Right lobe of liver (tissue), 4 donors: ENCODE data around the gene C20orf204.

Source experiments
- CTCF ChIP-seq, 4 donors: fragments of 200-600 bp in 3 of 4; fragments of 450-650 bp in 1 of 4; IDR thresholded peaks; one replicate each; pipeline versions ENCODE4 v1.5.1 to v1.8.0; 2016 to 2022; ENCODE audit warnings: antibody characterized with exemption in 4 of 4, mild to moderate bottlenecking in 2 of 4
- POLR2A ChIP-seq: fragments of 450-650 bp; IDR thresholded peaks from one replicate; pipeline ENCODE4 v1.6.1; 2017; ENCODE audit warnings: antibody characterized with exemption, mild to moderate bottlenecking
- donor health status: DM: no; HTN: no; CAD: no.
- donor health status: DM: no; HTN: no; CAD: no.
- donor health status: DM: no; HTN: yes; CAD: no.

- TF ChIP-seq CTCF (IDR thresholded peaks at IDR 0.05) (no peak), POLR2A (no peak)
Measured at GRCh38 chr20:64048402-64049044, 12.5 kb downstream of the C20orf204 start.
